Hematopoietic multipotent progenitor cell treated with erythropoietin and hydrocortisone succinate and interleukin-3 and kit ligand, for 6 days (in vitro differentiated cells): ENCODE data around the gene PSME3IP1.
"Not testable (repeated sequence)": the region's sequence is repeated elsewhere in the genome, so short reads cannot be mapped to it uniquely, and the experiment has no call there.

Experiments
- DNase-seq: peaks from one replicate; pipeline ENCODE4 v3.0.0-alpha.2; 2015

PSME3IP1 gene, protein sequence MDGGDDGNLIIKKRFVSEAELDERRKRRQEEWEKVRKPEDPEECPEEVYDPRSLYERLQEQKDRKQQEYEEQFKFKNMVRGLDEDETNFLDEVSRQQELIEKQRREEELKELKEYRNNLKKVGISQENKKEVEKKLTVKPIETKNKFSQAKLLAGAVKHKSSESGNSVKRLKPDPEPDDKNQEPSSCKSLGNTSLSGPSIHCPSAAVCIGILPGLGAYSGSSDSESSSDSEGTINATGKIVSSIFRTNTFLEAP

DNA sequence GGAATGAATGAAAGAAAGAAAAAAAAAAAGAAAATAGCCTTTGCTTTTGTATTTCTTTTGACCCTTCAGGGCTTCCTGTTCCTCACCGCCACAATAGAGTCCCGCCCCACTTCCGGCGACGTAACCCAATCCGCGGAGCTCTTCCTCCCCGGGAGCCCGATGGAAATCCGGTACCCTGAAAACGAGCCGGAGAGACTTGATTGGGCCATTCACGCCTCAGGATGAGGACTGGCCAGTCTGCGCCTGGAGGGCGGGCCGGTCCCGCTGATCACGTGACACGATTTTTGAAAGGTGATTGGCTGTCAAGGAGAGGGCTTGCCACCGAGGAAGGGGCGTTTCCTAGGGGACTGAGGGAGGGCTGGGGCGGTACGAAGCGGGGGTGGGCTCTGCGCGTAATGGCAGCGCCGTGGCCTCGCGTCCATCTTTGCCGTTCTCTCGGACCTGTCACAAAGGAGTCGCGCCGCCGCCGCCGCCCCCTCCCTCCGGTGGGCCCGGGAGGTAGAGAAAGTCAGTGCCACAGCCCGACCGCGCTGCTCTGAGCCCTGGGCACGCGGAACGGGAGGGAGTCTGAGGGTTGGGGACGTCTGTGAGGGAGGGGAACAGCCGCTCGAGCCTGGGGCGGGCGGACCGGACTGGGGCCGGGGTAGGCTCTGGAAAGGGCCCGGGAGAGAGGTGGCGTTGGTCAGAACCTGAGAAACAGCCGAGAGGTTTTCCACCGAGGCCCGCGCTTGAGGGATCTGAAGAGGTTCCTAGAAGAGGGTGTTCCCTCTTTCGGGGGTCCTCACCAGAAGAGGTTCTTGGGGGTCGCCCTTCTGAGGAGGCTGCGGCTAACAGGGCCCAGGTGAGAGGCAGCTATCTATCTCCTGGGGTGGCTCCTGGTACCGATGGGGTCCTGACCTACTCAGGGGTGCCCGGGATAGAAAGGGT is at the start of gene PSME3IP1, which contains the start of gene RSPRY1:
Gene PSME3IP1, minus strand, starts transcription at position 95 of the 927 bp plus-strand sequence. CDS start 12,185 bp downstream, outside the sequence.
Gene RSPRY1, plus strand, starts transcription at position 385 of the 927 bp plus-strand sequence. CDS start 18,330 bp downstream, outside the sequence.
- DNase-seq, result peak; percentile 99

DNA sequence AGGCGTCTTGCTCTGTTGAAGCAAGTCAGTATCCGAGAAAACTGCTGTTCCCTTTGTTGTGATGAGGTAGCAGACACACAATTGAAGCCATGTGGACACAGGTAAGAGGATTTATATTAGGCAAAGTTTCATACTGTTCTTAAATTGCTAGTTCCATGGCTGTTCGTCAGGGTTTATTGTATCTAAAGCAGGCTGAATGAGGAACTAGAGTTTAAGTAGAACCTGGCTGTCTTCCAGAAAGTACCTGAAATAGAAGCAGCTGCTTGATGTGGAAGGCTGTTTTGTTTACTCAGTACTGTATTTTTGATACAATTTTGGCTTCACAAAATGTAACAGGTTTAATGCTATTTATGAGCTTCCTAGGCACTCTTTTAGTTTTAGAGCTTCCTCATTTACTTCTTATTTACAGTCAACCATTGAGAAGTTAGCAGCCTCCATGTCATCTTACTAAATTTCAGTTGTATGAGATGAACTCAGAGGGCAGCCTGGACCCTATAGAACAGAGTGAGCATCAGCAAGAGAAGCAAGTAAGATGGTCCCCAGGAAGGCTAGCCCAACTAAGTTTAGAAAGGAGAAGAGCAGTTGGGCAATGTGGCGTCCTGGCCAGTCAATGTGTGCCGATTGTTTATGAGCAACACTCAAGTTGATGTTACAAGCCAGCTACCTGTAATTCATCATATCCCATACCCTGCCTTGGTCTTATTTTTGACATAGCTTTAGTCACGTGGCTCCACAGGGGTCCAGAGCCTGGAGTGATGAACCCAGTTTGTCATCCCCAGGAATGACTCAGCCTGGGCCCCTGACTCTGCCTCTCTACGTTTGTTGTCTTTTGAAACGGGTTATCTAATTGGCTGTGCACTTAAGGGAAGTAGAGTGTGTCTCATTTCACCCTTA is 49.5 kb upstream of the PSME3IP1 start:
- peak; percentile 27 for DNase-seq

- DNase-seq, result no peak
Observed at GRCh38 chr16:57234707-57235092, 48.9 kb upstream of the PSME3IP1 start.

DNA sequence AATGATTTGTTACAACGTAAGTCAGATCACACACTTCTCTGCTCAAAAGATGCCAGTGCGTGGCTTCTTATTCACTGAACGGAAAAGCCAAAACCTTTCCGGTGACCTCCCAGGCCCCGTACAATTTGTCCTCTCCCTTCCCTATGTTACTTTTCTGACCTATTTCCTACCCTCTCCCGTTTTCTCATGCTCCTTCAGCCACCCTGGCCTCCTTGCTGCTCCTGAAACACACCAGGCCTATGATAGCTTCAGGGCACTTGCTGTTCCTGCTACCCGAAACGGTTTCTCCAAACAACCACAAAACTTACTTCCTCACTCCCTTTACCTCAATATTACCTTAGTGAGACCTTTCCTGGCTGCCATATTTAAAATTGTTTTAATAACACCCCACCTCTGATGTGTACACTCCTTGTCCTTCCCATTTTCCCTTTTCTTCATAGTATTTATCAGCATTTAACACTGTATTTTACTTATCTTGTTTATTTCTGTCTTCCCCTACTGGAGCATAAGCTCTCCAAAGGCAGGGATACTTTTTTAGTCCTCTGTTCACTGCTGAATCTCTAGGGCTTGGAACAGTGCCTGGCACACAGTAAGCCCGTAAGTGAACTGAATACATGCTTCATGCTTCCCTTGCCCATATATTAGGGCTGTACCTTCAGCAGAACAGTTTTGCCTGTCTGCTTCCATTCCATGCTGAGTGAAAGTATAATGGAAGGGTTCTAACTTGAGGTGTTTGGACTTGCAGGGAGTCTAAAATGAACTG is 48.3 kb upstream of the PSME3IP1 start:
- no peak for DNase-seq

- no peak for DNase-seq
Observed at GRCh38 chr16:57231821-57232350, 46.0 kb upstream of the PSME3IP1 start.

GRCh38 chr16:57229079-57229478 is 43.2 kb upstream of the PSME3IP1 start:
- no peak for DNase-seq

GRCh38 chr16:57226701-57227621 is 41.1 kb upstream of the PSME3IP1 start:
- DNase-seq, result no peak

- no peak for DNase-seq
Observed at GRCh38 chr16:57225978-57226377, 40.1 kb upstream of the PSME3IP1 start.

DNA sequence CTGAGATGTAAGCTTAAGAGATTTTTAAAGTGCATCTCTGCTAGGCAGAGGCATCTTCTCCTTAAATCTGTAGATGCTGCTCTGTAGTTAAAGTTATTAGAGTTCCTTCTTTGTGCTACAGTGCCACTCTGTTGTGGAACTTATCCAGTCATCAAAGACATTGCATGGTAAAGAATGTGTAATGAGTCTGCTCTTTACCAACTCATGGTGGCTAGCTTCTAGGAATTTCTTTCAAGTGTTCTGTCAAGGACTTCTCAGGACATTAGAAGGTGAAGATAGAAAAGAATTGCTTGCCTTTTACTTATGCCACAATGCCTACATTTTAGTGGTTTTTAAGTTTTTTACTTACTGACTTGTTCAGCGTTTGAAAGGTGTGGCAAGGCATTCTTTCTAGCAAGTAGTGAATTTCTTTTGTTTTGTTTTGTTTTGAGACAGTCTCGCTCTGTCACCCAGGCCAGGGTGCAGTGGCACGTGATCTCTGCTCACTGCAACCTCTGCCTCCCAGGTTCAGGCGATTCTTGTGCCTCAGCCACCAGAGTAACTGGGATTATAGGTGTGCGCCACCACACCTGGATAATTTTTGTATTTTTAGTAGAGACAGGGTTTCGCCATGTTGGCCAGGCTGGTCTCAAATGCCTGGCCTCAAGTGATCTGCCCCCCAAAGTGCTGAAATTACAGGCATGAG is 39.0 kb upstream of the PSME3IP1 start:
- DNase-seq, result no peak

- no peak for DNase-seq
Observed at GRCh38 chr16:57223057-57223456, 37.2 kb upstream of the PSME3IP1 start.

DNA sequence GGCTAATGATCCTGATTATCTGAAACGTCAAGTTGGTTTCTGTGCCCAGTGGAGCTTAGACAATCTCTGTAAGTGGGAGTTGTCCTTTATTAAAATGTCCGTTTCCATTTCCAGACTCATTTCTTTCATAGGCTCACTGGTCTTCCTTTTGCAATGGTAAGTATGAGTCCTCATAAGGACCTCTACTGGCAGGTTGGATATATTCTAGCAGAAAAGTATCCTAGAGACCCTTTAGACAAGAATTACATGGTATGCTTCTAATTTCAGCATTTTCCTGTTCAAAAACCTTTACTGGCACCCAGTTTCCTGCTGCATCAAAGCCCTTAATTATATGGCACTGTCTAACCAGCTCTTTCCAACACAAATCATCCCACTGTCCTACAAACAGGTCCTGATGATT is 31.1 kb upstream of the PSME3IP1 start:
- no peak for DNase-seq

DNA sequence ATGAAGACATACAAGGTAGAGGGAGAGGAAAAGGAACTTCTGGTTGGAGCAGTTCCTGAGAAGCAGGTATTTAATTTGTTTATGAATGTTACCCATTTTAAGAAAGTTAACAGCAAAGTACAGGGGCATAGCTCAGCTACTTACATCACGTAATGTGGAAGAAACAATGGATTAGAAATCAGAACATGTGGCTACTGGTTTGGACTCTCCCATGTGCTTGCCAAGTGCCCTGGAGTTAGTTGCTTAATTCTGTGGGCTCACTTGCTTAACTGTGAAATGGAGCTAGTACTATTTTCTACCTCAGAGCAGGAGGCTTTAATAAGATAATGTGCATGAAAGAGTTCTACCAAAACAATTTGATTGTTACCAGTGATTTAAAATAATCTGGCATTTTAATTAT is 27.6 kb upstream of the PSME3IP1 start:
- DNase-seq, result no peak

DNA sequence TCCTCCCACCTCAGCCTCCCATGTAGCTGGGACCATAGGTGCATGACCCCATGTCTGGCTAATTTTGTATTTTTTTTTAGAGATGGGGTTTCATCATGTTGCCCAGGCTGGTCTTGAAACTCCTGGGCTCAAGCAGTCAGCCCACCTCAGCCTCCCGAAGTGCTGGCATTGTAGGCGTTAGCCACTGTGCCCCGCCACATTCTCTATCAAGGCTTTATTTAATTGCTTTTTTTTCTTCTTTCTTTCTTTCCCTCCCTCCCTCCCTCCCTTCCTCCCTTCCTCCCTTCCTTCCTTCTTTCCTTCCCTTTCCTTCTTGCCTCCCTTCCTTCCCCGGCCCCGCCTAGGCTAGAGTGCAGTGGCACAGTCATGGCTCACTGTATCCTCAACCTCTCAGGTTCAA is 23.9 kb upstream of the PSME3IP1 start:
- DNase-seq, result no peak

- no peak for DNase-seq
Observed at GRCh38 chr16:57208926-57209325, 23.1 kb upstream of the PSME3IP1 start.

DNA sequence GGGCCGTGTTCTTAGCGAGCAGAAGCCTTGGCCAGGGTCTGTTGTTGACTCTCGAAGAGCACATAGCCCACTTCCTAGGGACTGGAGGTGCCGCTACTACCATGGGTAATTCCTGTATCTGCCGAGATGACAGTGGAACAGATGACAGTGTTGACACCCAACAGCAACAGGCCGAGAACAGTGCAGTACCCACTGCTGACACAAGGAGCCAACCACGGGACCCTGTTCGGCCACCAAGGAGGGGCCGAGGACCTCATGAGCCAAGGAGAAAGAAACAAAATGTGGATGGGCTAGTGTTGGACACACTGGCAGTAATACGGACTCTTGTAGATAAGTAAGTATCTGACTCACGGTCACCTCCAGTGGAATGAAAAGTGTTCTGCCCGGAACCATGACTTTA is 18.8 kb upstream of the PSME3IP1 start:
- DNase-seq, result no peak

DNA sequence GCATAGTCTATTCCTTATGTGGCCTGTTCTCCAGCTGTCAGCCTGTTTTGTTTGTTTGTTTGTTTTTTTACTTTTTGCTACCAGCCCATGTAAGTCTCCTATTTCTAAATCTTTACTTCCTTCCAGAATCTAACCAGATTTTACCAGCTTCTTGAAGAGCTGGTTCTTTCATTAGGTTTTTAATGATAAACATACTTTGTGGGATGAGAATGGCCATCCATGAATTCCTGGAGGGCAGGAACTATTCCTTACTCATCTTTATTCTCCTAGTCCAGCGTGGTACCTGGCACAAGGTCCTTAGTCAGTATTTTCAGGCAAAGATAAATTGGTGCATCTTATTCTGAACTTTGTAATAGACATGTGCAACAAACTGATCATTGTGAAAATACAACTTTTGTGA is 17.6 kb upstream of the PSME3IP1 start:
- no peak for DNase-seq

DNA sequence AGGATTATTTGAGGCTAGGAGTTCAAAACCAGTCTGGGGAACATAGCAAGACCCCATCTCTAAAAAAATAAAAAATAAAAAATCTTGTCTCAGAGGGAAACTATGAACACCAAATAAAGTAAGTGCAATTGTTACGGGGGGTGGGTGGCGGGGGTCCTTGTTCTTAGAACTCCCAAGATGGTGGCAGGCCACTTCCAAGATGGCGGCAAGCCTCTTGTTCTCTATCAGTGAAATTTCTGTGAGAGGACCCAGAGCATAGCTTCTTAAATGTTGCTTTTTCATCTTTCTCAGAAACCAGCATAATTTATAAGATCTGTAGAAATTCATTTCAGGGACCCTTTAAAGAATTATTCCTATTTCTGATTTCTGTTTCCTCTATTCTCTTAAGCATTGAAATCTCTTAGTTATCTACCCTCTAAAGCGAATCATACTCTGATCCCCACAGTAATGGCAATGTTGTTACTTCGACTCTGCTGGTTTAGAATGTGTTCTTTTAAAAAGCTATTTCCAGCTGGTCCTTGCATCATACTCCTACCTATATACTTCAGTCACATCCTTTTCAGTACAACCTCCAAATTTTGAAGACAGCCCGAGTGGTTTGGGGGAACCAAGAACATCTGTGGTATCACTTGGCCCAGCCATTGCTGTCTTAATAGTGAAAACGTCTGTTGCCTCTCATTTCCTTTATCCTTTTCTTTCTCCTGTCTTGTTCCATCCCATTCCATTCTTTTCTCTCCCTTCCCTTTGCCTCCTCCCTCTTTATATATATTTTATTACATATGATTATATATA is 16.5 kb upstream of the PSME3IP1 start:
- no peak for DNase-seq

DNA sequence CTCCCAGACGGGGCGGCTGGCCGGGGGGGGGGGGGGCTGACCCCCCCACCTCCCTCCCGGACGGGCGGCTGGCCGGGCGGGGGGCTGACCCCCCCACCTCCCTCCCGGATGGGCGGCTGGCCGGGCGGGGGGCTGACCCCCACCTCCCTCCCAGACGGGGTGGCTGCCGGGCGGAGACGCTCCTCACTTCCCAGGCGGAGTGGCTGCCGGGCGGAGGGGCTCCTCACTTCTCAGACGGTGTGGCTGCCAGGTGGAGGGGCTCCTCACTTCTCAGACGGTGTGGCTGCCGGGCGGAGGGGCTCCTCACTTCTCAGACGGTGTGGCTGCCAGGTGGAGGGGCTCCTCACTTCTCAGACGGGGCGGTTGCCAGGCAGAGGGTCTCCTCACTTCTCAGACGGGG is 15.1 kb upstream of the PSME3IP1 start:
- not testable (repeated sequence) for DNase-seq

DNA sequence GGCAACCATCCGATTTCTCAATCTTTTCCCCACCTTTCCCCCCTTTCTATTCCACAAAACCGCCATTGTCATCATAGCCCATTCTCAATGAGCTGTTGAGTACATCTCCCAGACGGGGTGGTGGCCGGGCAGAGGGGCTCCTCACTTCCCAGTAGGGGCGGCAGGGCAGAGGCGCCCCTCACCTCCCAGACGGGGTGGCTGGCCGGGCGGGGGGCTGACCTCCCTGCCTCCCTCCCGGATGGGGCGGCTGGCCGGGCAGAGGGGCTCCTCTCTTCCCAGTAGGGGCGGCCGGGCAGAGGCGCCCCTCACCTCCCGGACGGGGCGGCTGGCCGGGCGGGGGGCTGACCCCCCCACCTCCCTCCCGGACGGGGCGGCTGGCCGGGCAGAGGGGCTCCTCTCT is 14.5 kb upstream of the PSME3IP1 start:
- not testable (repeated sequence) for DNase-seq
